HepG2 (cell line): ENCODE data around the gene ZNF771. TPM values are rescaled to one million over a fixed set of nuclear protein-coding genes. Genes with fewer than 3 reads are reported as not detected.

ENCODE experiments used
- CHD4 ChIP-seq: fragments of 200-600 bp; sonication (generic); IDR thresholded peaks from 2 replicates; pipeline ENCODE4 v1.7.0; 2017; ENCODE audit warnings: mild to moderate bottlenecking, low read length, borderline replicate concordance
- CREB1 ChIP-seq, 2 experiments: fragments of 450-650 bp in 1 of 2; IDR thresholded peaks; 2 replicates each; pipeline ENCODE4 v1.6.1; 2016 to 2017; ENCODE audit warnings: control low read depth in 1 of 2, mild to moderate bottlenecking in 1 of 2, missing compliant biosample characterization in 1 of 2, missing genetic modification characterization in 1 of 2
- FOSL2 ChIP-seq: sonication (generic); formaldehyde crosslinking; IDR thresholded peaks from 2 replicates; pipeline ENCODE4 v1.4.0; 2020; ENCODE audit warnings: missing genetic modification reagents
- KDM5A ChIP-seq: fragments of 200-600 bp; sonication (generic); IDR thresholded peaks from 2 replicates; pipeline ENCODE4 v1.7.0; 2018; ENCODE audit warnings: antibody characterized with exemption, mild to moderate bottlenecking, low read length, borderline replicate concordance
- PPARG ChIP-seq: conservative IDR thresholded peaks from 2 replicates; pipeline ENCODE4 v1.6.1; 2016; ENCODE audit warnings: missing biosample characterization, missing genetic modification reagents
- SIX1 ChIP-seq: sonication (generic); formaldehyde crosslinking; IDR thresholded peaks from 2 replicates; pipeline ENCODE4 v1.4.0; 2020; ENCODE audit warnings: missing genetic modification reagents, borderline replicate concordance
- SPEN ChIP-seq: sonication (generic); formaldehyde crosslinking; IDR thresholded peaks from 2 replicates; pipeline ENCODE4 v1.5.1; 2020; ENCODE audit warnings: low read depth, mild to moderate bottlenecking, missing genetic modification reagents
- TBP ChIP-seq: sonication (generic); formaldehyde crosslinking; IDR thresholded peaks from 2 replicates; pipeline ENCODE4 v1.5.0; 2020; ENCODE audit warnings: missing genetic modification reagents
- THYN1 ChIP-seq: sonication (generic); formaldehyde crosslinking; IDR thresholded peaks from 2 replicates; pipeline ENCODE4 v1.8.1; 2023; ENCODE audit warnings: low read depth, mild to moderate bottlenecking, moderate library complexity, missing genetic modification reagents, borderline replicate concordance
- ZBTB3 ChIP-seq: sonication (generic); formaldehyde crosslinking; IDR thresholded peaks from 2 replicates; pipeline ENCODE4 v1.4.0; 2020; ENCODE audit warnings: low read depth, mild to moderate bottlenecking, moderate library complexity, missing genetic modification reagents, borderline replicate concordance
- ZMYM2 ChIP-seq: sonication (generic); formaldehyde crosslinking; IDR thresholded peaks from 2 replicates; pipeline ENCODE4 v1.8.0; 2022; ENCODE audit warnings: mild to moderate bottlenecking, missing genetic modification reagents
- ZNF260 ChIP-seq: sonication (generic); formaldehyde crosslinking; IDR thresholded peaks from 2 replicates; pipeline ENCODE4 v1.4.0; 2020; ENCODE audit warnings: missing genetic modification reagents, low read depth, mild to moderate bottlenecking, borderline replicate concordance
- ZNF510 ChIP-seq: sonication (generic); formaldehyde crosslinking; IDR thresholded peaks from 2 replicates; pipeline ENCODE4 v1.4.0; 2020; ENCODE audit warnings: low read depth, mild to moderate bottlenecking, missing genetic modification reagents
- ZNF720 ChIP-seq: sonication (generic); formaldehyde crosslinking; IDR thresholded peaks from 2 replicates; pipeline ENCODE4 v1.4.0; 2020; ENCODE audit warnings: missing genetic modification reagents
- ZNF788 ChIP-seq: sonication (generic); formaldehyde crosslinking; IDR thresholded peaks from 2 replicates; pipeline ENCODE4 v1.5.0; 2020; ENCODE audit warnings: mild to moderate bottlenecking, missing genetic modification reagents, borderline replicate concordance
- ZSCAN30 ChIP-seq: sonication (generic); formaldehyde crosslinking; IDR thresholded peaks from 2 replicates; pipeline ENCODE4 v1.5.0; 2020; ENCODE audit warnings: mild to moderate bottlenecking, missing genetic modification reagents
- polyA plus RNA-seq, 8 experiments: library from polyadenylated mRNA; depleted of rRNA in 3 of 8; stranded (reverse) in 7 of 8; unstranded in 1 of 8; fragments of >200 nt; fragmentation: Illumina TruSeq in 4 of 8; extraction: Trizol in 4 of 8; gene quantifications; 2 replicates each; pipeline versions ENCODE4 v1.2.1 to v1.2.3, GENCODE V29; 2011 to 2016; ENCODE audit warnings: low read depth in 4 of 8, missing spikeins in 1 of 8, mixed read lengths in 1 of 8; ENCODE audit not compliant: insufficient read depth in 1 of 8
- total RNA-seq, 5 experiments: library from RNA; depleted of rRNA; stranded (reverse); fragments of >200 nt; fragmentation: Illumina TruSeq; extraction: Trizol; gene quantifications; 2 replicates each; pipeline ENCODE4 v1.2.3, GENCODE V29; 2016; ENCODE audit warnings: low read depth in 1 of 5
- TF ChIP-seq, protein P1 (sequence below): sonication (generic); formaldehyde crosslinking; IDR thresholded peaks from 2 replicates; pipeline ENCODE4 v1.4.0; 2020; ENCODE audit warnings: missing genetic modification reagents
- TF ChIP-seq, protein P2 (sequence below): IDR thresholded peaks from 2 replicates; pipeline ENCODE4 v1.6.1; 2012; ENCODE audit warnings: low read depth, low read length, improper control_type of control experiment

The ZNF771 gene
- total and polyA plus RNA-seq, 2 of the 13 experiments (the other 11 are each of a cell fraction or from before 2014, with no cell fraction given): 5.0 to 11.8 TPM

DNA sequence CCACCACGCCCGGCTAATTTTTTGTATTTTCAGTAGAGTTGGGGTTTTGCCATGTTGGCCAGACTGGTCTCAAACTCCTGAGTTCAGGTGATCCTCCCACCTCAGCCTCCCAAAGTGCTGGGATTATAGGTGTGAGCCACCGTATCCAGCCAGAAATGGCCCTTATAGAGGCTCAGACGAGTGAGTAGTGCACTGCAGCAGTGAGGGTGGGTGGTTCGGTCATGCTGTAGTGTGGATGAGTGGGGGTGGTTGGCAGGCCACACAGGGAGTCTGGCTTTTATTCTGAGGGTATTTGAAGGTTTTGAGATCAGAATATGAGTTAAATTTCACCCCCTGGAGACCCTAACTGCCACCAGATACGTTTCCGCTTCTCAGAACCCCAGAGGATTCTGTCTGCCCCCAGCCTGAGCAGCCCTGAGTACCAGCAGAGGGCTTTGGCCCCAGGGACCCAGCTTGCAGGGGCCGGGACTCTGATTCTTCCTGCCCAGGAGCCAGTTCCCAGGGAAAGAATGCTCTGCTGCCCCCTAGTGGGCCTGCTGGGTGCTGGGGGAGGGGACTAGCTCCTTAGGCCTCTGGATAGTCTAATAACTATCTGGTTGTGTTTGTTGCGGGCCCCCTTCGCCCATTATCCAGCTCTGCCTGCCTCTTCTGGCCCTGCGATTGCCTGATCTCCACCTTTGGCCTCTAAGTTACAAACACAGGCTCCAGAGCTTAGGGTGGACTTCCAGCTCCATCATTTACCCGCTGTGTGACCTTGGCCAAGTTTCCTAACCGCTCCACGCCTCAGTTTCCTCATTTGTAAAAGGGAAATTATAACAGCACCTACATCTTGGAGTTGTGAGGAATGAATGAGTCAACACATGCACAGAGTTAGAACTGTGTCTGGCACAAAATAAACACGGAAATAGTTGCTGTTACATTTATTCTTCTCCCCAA, 2.0 kb downstream of the ZNF771 start (continued):
- peak; percentile 56 for TF ChIP-seq FOSL2 (CRISPR knock-in tag)
- TF ChIP-seq ZBTB3 (CRISPR knock-in tag): no peak
- TF ChIP-seq ZNF788 (CRISPR knock-in tag): peak; percentile 57; the same call in 1 of the 2 replicates
- TF ChIP-seq, protein P1, sequence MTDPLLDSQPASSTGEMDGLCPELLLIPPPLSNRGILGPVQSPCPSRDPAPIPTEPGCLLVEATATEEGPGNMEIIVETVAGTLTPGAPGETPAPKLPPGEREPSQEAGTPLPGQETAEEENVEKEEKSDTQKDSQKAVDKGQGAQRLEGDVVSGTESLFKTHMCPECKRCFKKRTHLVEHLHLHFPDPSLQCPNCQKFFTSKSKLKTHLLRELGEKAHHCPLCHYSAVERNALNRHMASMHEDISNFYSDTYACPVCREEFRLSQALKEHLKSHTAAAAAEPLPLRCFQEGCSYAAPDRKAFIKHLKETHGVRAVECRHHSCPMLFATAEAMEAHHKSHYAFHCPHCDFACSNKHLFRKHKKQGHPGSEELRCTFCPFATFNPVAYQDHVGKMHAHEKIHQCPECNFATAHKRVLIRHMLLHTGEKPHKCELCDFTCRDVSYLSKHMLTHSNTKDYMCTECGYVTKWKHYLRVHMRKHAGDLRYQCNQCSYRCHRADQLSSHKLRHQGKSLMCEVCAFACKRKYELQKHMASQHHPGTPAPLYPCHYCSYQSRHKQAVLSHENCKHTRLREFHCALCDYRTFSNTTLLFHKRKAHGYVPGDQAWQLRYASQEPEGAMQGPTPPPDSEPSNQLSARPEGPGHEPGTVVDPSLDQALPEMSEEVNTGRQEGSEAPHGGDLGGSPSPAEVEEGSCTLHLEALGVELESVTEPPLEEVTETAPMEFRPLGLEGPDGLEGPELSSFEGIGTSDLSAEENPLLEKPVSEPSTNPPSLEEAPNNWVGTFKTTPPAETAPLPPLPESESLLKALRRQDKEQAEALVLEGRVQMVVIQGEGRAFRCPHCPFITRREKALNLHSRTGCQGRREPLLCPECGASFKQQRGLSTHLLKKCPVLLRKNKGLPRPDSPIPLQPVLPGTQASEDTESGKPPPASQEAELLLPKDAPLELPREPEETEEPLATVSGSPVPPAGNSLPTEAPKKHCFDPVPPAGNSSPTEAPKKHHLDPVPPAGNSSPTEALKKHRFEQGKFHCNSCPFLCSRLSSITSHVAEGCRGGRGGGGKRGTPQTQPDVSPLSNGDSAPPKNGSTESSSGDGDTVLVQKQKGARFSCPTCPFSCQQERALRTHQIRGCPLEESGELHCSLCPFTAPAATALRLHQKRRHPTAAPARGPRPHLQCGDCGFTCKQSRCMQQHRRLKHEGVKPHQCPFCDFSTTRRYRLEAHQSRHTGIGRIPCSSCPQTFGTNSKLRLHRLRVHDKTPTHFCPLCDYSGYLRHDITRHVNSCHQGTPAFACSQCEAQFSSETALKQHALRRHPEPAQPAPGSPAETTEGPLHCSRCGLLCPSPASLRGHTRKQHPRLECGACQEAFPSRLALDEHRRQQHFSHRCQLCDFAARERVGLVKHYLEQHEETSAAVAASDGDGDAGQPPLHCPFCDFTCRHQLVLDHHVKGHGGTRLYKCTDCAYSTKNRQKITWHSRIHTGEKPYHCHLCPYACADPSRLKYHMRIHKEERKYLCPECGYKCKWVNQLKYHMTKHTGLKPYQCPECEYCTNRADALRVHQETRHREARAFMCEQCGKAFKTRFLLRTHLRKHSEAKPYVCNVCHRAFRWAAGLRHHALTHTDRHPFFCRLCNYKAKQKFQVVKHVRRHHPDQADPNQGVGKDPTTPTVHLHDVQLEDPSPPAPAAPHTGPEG (CRISPR knock-in tag): peak; percentile 40; the same call in 1 of the 2 replicates
- TF ChIP-seq ZNF510 (CRISPR knock-in tag): no peak
- peak; percentile 72; the same call in 1 of the 2 replicates for TF ChIP-seq SPEN (CRISPR knock-in tag)
- TF ChIP-seq, protein P2, sequence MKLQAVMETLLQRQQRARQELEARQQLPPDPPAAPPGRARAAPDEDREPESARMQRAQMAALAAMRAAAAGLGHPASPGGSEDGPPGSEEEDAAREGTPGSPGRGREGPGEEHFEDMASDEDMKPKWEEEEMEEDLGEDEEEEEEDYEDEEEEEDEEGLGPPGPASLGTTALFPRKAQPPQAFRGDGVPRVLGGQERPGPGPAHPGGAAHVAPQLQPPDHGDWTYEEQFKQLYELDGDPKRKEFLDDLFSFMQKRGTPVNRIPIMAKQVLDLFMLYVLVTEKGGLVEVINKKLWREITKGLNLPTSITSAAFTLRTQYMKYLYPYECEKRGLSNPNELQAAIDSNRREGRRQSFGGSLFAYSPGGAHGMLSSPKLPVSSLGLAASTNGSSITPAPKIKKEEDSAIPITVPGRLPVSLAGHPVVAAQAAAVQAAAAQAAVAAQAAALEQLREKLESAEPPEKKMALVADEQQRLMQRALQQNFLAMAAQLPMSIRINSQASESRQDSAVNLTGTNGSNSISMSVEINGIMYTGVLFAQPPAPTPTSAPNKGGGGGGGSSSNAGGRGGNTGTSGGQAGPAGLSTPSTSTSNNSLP: 0 out of 2 replicates have a peak, but pooled peaks have one; percentile 18
- 0 out of 2 replicates have a peak, but pooled peaks have one; percentile 53 for TF ChIP-seq PPARG (CRISPR knock-in tag)
- TF ChIP-seq ZMYM2 (CRISPR knock-in tag): no peak
- peak; percentile 94; the same call in 1 of the 2 replicates for TF ChIP-seq ZSCAN30 (CRISPR knock-in tag)
- TF ChIP-seq CHD4: 0 out of 2 replicates have a peak, but pooled peaks have one; percentile 23
- TF ChIP-seq KDM5A: no peak
- TF ChIP-seq THYN1 (CRISPR knock-in tag): no peak
- TF ChIP-seq ZNF720 (CRISPR knock-in tag): no peak
- no peak for TF ChIP-seq CREB1 (IDR thresholded peaks at IDR 0.05)
- no peak for TF ChIP-seq CREB1 (CRISPR knock-in tag; IDR thresholded peaks at IDR 0.05)
- no peak for TF ChIP-seq ZNF260 (CRISPR knock-in tag)
- no peak for TF ChIP-seq TBP (CRISPR knock-in tag)
- TF ChIP-seq SIX1: no peak
